RWPE2 (cell line): Measurements from ENCODE around the gene ASB14.
A peak's percentile ranks its signal among the peaks of the same experiment; 100 is the strongest.

Experiments used
- ATAC-seq: fragments of 200-7000 bp; cut with Tn5 transposase; 3 replicates; pipeline ENCODE4 v1.9.1; 2021; ENCODE audit warnings: low read depth
- DNase-seq: peaks from one replicate; pipeline ENCODE4 v3.0.0-alpha.2; 2020; ENCODE audit warnings: low spot score
- H3K27ac ChIP-seq: fragments of 450-650 bp; 2 replicates; pipeline ENCODE4 v1.5.1; 2017; ENCODE audit warnings: mild to moderate bottlenecking; ENCODE audit not compliant: poor library complexity, severe bottlenecking
- H3K27me3 ChIP-seq: fragments of 250-450 bp; sonication (Bioruptor Pico); 2 replicates; pipeline ENCODE4 v1.5.1; 2021; ENCODE audit warnings: mild to moderate bottlenecking, moderate library complexity; ENCODE audit not compliant: insufficient read depth, poor library complexity, severe bottlenecking
- H3K36me3 ChIP-seq: fragments of 250-450 bp; sonication (Bioruptor Pico); 2 replicates; pipeline ENCODE4 v1.5.1; 2020; ENCODE audit warnings: low read depth, mild to moderate bottlenecking, moderate library complexity
- H3K4me1 ChIP-seq: fragments of 250-450 bp; sonication (Bioruptor Pico); 2 replicates; pipeline ENCODE4 v1.5.1; 2021; ENCODE audit warnings: mild to moderate bottlenecking, moderate library complexity; ENCODE audit not compliant: insufficient read depth, poor library complexity, severe bottlenecking
- H3K4me3 ChIP-seq: fragments of 250-450 bp; sonication (Bioruptor Pico); 2 replicates; pipeline ENCODE4 v1.5.1; 2021; ENCODE audit warnings: mild to moderate bottlenecking, moderate library complexity; ENCODE audit not compliant: severe bottlenecking
- H3K9me3 ChIP-seq: fragments of 250-450 bp; sonication (Bioruptor Pico); 2 replicates; pipeline ENCODE4 v1.5.1; 2021; ENCODE audit warnings: mild to moderate bottlenecking, moderate library complexity; ENCODE audit not compliant: severe bottlenecking
- TF ChIP-seq, protein P1 (sequence below): fragments of 450-650 bp; IDR thresholded peaks from one replicate; pipeline ENCODE4 v1.5.1; 2017; ENCODE audit warnings: mild to moderate bottlenecking, moderate library complexity; ENCODE audit not compliant: poor library complexity, severe bottlenecking

Gene ASB14

DNA sequence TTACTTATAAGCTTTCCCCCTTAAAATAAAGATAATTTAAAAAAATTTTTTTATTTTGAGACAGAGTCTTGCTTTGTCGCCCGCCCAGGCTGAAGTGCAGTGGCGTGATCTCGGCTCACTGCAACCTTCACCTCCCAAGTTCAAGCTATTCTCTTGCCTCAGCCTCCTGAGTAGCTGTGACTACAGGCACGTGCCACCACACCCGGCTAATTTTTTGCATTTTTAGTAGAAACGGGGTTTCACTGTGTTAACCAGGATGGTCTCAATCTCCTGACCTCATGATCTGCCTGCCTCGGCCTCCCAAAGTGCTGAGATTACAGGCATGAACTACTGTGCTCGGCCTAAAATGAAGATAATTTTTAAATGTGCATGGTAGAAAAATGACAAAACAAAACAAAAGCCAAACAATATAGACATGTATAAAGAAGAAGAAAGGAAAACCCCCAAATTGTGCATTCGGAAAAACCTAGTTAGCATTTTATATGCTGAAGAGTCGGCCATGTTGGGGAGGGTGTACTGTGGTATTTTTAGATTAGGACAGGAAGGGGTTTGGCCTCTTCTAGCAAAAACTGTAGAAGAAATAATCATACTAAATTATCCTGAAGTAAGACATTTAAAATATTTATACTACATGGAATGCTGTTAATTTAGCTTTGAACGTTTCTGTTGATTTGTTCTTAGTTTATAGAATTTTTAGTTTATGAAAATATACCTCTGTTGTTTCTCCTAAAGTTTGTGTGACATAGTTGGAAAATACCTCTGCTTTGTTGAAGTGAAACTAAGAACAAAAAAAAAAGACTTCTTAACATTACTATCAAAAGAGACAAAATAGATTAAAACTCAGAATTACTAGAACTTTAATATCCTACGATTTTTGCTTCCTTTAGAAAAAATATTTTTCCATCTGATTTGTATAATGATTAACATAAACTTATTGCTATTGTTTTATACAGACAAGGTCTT is 57.6 kb downstream of the ASB14 start:
- H3K4me1 ChIP-seq: peaks cover 2% of the 10 kb centered on the region
- no peak overlapping the region for H3K4me3 ChIP-seq
- peaks cover 36% of the 10 kb centered on the region for H3K36me3 ChIP-seq
- DNase-seq (no peak), ATAC-seq (no peak)
- H3K27me3 ChIP-seq: no peaks in the 10 kb centered on the region
- H3K27ac ChIP-seq: no peak overlapping the region
- H3K9me3 ChIP-seq: no peaks in the 10 kb centered on the region
- TF ChIP-seq, protein P1, sequence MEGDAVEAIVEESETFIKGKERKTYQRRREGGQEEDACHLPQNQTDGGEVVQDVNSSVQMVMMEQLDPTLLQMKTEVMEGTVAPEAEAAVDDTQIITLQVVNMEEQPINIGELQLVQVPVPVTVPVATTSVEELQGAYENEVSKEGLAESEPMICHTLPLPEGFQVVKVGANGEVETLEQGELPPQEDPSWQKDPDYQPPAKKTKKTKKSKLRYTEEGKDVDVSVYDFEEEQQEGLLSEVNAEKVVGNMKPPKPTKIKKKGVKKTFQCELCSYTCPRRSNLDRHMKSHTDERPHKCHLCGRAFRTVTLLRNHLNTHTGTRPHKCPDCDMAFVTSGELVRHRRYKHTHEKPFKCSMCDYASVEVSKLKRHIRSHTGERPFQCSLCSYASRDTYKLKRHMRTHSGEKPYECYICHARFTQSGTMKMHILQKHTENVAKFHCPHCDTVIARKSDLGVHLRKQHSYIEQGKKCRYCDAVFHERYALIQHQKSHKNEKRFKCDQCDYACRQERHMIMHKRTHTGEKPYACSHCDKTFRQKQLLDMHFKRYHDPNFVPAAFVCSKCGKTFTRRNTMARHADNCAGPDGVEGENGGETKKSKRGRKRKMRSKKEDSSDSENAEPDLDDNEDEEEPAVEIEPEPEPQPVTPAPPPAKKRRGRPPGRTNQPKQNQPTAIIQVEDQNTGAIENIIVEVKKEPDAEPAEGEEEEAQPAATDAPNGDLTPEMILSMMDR: no peak

DNA sequence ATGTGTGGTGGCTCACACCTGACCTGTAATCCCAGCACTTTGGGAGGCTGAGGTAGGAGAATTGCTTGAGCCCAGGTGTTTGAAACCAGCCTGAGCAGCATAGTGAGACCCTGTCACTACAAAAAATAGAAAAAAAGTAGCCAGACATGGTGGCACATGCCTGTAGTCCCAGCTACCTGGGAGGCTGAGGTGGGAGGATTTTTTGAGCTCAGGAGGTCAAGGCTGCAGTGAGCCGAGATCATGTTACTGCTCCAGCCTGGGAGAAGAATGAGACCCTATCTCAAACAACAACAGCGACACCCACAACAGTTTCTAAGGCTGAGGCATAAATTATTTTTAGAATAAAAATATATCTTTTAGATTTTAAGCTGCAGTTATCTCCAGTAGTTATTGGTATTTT is 58.7 kb downstream of the ASB14 start:
- no peaks in the 10 kb centered on the region for H3K27me3 ChIP-seq
- TF ChIP-seq, protein P1: no peak
- no peaks in the 10 kb centered on the region for H3K9me3 ChIP-seq
- no peak for ATAC-seq
- H3K4me3 ChIP-seq: no peak overlapping the region
- no peak for DNase-seq
- peaks cover 9% of the 10 kb centered on the region for H3K4me1 ChIP-seq
- H3K36me3 ChIP-seq: peaks cover 25% of the 10 kb centered on the region
- no peak overlapping the region for H3K27ac ChIP-seq

DNA sequence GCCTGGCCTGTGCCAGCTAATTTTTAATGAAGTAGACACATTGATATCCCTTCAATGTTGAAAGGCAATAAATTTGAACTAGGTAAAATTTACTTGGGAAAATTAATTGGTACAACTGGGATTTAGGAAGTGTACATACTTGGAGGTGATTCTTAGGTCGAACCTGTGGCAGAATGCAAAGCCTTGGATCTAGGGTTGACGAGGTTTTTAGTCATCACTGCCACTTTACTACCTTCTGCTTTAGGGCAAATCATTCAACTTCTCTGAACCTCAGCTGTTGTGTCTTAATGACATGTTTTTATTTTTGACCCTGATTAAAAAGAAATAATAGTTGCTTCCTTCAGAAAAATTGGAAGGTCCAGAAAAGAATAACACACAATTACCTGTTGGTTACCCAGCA is 62.5 kb downstream of the ASB14 start:
- ATAC-seq (no peak), DNase-seq (no peak)
- Histone ChIP-seq H3K4me1 (peaks cover 9% of the 10 kb centered on the region), H3K4me3 (no peak overlapping the region), H3K9me3 (no peaks in the 10 kb centered on the region), H3K36me3 (peaks cover under 1% of the 10 kb centered on the region; the same call in 1 of the 2 replicates), H3K27me3 (no peaks in the 10 kb centered on the region), H3K27ac (no peak overlapping the region)
- TF ChIP-seq, protein P1: no peak

DNA sequence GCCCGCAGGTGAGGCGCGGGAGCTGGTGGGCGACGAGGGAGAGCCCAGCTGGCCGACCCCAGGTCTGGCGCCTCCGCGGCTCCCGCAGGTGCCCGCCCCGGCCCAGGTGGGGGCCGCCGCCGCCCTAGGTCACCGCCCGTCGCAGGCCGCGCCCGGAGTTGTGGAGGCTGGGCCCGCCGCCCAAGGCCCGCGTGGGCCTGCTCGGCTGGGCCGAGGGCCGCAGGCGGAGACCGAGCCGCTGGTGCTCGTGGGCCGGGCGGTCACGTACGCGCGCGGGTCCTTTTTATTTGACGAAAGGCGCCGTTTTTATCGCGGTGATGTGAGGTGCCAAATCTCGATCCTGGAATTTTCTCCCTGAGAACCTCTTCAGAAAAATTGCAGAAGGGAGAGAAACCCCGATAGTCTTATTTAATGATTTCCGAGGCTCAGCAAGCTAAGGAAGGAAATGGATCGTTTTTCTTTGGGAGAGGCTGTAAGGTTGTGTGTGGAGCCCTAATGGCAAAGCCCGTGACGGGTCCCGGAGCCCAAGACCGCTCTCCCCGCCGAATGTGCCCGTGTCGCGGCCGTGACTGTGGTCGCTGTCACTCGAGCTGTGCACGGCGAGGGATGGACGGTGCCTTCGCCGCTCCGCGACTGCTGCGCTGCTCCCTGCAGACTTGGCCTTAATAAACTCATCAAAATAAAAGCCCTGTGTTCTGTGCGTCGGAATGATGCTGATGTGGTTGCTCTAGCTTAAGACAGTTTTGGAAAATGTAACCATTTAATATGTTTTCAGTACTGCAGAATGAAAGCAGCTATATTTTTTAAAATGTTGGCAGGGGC is 64.3 kb downstream of the ASB14 start:
- Histone ChIP-seq H3K4me1 (peaks cover 12% of the 10 kb centered on the region), H3K4me3 (peak overlapping the region; percentile 74), H3K27me3 (no peaks in the 10 kb centered on the region), H3K9me3 (no peaks in the 10 kb centered on the region), H3K36me3 (no peaks in the 10 kb centered on the region), H3K27ac (peak overlapping the region; percentile 63)
- ATAC-seq: peak; percentile 37
- no peak for DNase-seq
- TF ChIP-seq, protein P1: no peak
